ENCODE data around the gene SLC17A8.
"Not testable (repeated sequence)": the region's sequence is repeated elsewhere in the genome, so short reads cannot be mapped to it uniquely, and the experiment has no call there.

The SLC17A8 gene

GRCh38 chr12:100427078-100427477 lies 70.2 kb downstream of the SLC17A8 start:
- no peak for DNase-seq (ENCODE audit: low spot score)

- DNase-seq (ENCODE audit: low spot score), result not testable (repeated sequence)
Observed at GRCh38 chr12:100430251-100430650, 73.4 kb downstream of the SLC17A8 start.

- no peak for DNase-seq (ENCODE audit: low spot score)
Observed at GRCh38 chr12:100433701-100434100, 76.8 kb downstream of the SLC17A8 start.

GRCh38 chr12:100434177-100434576 lies 77.3 kb downstream of the SLC17A8 start:
- DNase-seq (ENCODE audit: low spot score), result no peak

- DNase-seq (ENCODE audit: low spot score), result no peak
Observed at GRCh38 chr12:100435957-100436356, 79.1 kb downstream of the SLC17A8 start.

GRCh38 chr12:100437038-100437841 lies 80.4 kb downstream of the SLC17A8 start:
- no peak for DNase-seq (ENCODE audit: low spot score)

GRCh38 chr12:100439797-100440196 lies 82.9 kb downstream of the SLC17A8 start:
- DNase-seq (ENCODE audit: low spot score), result no peak

GRCh38 chr12:100442403-100442802 lies 85.5 kb downstream of the SLC17A8 start:
- DNase-seq (ENCODE audit: low spot score), result no peak

GRCh38 chr12:100443434-100443833 lies 86.6 kb downstream of the SLC17A8 start:
- DNase-seq (ENCODE audit: low spot score), result no peak

GRCh38 chr12:100445081-100445481 lies 88.2 kb downstream of the SLC17A8 start:
- no peak for DNase-seq (ENCODE audit: low spot score)

GRCh38 chr12:100447381-100447780 lies 90.5 kb downstream of the SLC17A8 start:
- no peak for DNase-seq (ENCODE audit: low spot score)

- no peak for DNase-seq (ENCODE audit: low spot score)
Observed at GRCh38 chr12:100448656-100449055, 91.8 kb downstream of the SLC17A8 start.

GRCh38 chr12:100450735-100451134 lies 93.9 kb downstream of the SLC17A8 start:
- DNase-seq (ENCODE audit: low spot score), result no peak

GRCh38 chr12:100453951-100454350 lies 97.1 kb downstream of the SLC17A8 start:
- no peak for DNase-seq (ENCODE audit: low spot score)

GRCh38 chr12:100455896-100456295 lies 99.0 kb downstream of the SLC17A8 start:
- DNase-seq (ENCODE audit: low spot score), result no peak

- no peak for DNase-seq (ENCODE audit: low spot score)
Observed at GRCh38 chr12:100458191-100458590, 101.3 kb downstream of the SLC17A8 start.

- no peak for DNase-seq (ENCODE audit: low spot score)
Observed at GRCh38 chr12:100460702-100461101, 103.8 kb downstream of the SLC17A8 start.

- DNase-seq (ENCODE audit: low spot score), result no peak
Observed at GRCh38 chr12:100461330-100461973, 104.6 kb downstream of the SLC17A8 start.

- DNase-seq (ENCODE audit: low spot score), result no peak
Observed at GRCh38 chr12:100463661-100464060, 106.8 kb downstream of the SLC17A8 start.

- no peak for DNase-seq (ENCODE audit: low spot score)
Observed at GRCh38 chr12:100464529-100464928, 107.7 kb downstream of the SLC17A8 start.

GRCh38 chr12:100468126-100468525 lies 111.3 kb downstream of the SLC17A8 start:
- no peak for DNase-seq (ENCODE audit: low spot score)
